Parathyroid adenoma (tissue), 2 donors: Measurements from ENCODE around the gene IL10RB.

Experiments used
- H2AFZ ChIP-seq: fragments of 300-600 bp; sonication (generic); one replicate; pipeline ENCODE4 v1.7.0; 2017; ENCODE audit warnings: antibody characterized with exemption, mild to moderate bottlenecking
- H3K27ac ChIP-seq: fragments of 300-600 bp; sonication (generic); one replicate; pipeline ENCODE4 v1.7.0; 2017
- H3K27me3 ChIP-seq: fragments of 300-600 bp; sonication (generic); one replicate; pipeline ENCODE4 v1.7.0; 2017; ENCODE audit warnings: low read length; ENCODE audit not compliant: control insufficient read depth, insufficient read depth
- H3K36me3 ChIP-seq: fragments of 300-600 bp; sonication (generic); one replicate; pipeline ENCODE4 v1.7.0; 2017; ENCODE audit warnings: low read length; ENCODE audit not compliant: control insufficient read depth, insufficient read depth
- H3K4me1 ChIP-seq: fragments of 300-600 bp; sonication (generic); one replicate; pipeline ENCODE4 v1.7.0; 2017; ENCODE audit warnings: control low read depth
- H3K4me2 ChIP-seq: fragments of 300-600 bp; sonication (generic); one replicate; pipeline ENCODE4 v1.7.0; 2017; ENCODE audit warnings: low read length
- H3K4me3 ChIP-seq: fragments of 300-600 bp; sonication (generic); one replicate; pipeline ENCODE4 v1.7.0; 2017; ENCODE audit warnings: low read depth, low read length
- H3K79me2 ChIP-seq: fragments of 300-600 bp; sonication (generic); one replicate; pipeline ENCODE4 v1.7.0; 2017; ENCODE audit warnings: control low read depth
- H3K9ac ChIP-seq: fragments of 300-600 bp; sonication (generic); one replicate; pipeline ENCODE4 v1.7.0; 2017; ENCODE audit warnings: mild to moderate bottlenecking
- H3K9me3 ChIP-seq: fragments of 300-600 bp; sonication (generic); one replicate; pipeline ENCODE4 v1.7.0; 2017; ENCODE audit warnings: low read length; ENCODE audit not compliant: control insufficient read depth
- TF ChIP-seq, protein P1 (sequence below): fragments of 300-600 bp; sonication (generic); IDR thresholded peaks from one replicate; pipeline ENCODE4 v1.7.0; 2017; ENCODE audit warnings: antibody characterized with exemption, mild to moderate bottlenecking
- donor health status: primary hyperparathyroidism.

Gene IL10RB

GRCh38 chr21:33334191-33334590 is 68.0 kb downstream of the IL10RB start:
- H3K9ac ChIP-seq: no peak overlapping the region
- no peak overlapping the region for H3K27ac ChIP-seq
- no peak overlapping the region for H3K4me2 ChIP-seq
- H3K9me3 ChIP-seq: no peaks in the 10 kb centered on the region
- H3K4me3 ChIP-seq: no peak overlapping the region
- no peaks in the 10 kb centered on the region for H3K36me3 ChIP-seq
- H3K4me1 ChIP-seq: no peaks in the 10 kb centered on the region
- H3K27me3 ChIP-seq: no peaks in the 10 kb centered on the region
- H3K79me2 ChIP-seq: peaks cover 4% of the 10 kb centered on the region
- H2AFZ ChIP-seq: no peak overlapping the region
- TF ChIP-seq, protein P1, sequence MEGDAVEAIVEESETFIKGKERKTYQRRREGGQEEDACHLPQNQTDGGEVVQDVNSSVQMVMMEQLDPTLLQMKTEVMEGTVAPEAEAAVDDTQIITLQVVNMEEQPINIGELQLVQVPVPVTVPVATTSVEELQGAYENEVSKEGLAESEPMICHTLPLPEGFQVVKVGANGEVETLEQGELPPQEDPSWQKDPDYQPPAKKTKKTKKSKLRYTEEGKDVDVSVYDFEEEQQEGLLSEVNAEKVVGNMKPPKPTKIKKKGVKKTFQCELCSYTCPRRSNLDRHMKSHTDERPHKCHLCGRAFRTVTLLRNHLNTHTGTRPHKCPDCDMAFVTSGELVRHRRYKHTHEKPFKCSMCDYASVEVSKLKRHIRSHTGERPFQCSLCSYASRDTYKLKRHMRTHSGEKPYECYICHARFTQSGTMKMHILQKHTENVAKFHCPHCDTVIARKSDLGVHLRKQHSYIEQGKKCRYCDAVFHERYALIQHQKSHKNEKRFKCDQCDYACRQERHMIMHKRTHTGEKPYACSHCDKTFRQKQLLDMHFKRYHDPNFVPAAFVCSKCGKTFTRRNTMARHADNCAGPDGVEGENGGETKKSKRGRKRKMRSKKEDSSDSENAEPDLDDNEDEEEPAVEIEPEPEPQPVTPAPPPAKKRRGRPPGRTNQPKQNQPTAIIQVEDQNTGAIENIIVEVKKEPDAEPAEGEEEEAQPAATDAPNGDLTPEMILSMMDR: no peak

- H3K4me3 ChIP-seq: no peak overlapping the region
- no peaks in the 10 kb centered on the region for H3K9me3 ChIP-seq
- H3K4me1 ChIP-seq: no peaks in the 10 kb centered on the region
- no peaks in the 10 kb centered on the region for H3K27me3 ChIP-seq
- no peaks in the 10 kb centered on the region for H3K36me3 ChIP-seq
- no peak overlapping the region for H3K27ac ChIP-seq
- no peak overlapping the region for H3K9ac ChIP-seq
- TF ChIP-seq, protein P1: no peak
- peaks cover 4% of the 10 kb centered on the region for H3K79me2 ChIP-seq
- no peak overlapping the region for H2AFZ ChIP-seq
- H3K4me2 ChIP-seq: no peak overlapping the region
Measured at GRCh38 chr21:33334824-33335223, 68.7 kb downstream of the IL10RB start.

DNA sequence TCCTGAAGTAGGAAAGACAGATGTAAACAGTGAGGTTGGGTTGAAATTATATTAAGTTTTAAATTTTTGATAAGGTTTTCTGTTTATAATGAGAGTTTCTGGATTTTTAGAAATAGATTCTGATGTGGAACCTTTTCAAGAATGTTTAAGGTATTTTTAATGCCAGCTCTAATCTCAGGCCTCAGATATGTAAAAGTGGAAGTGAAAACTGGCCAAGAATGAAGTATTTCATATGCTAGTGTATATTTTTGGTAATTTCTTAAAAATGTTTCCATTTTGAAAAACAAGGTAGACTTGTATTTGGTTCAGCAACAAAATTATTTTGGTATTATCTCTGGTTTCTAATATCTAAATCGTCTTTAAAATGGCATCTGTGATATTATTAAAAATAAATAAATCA is 73.0 kb downstream of the IL10RB start:
- no peak overlapping the region for H3K4me3 ChIP-seq
- TF ChIP-seq, protein P1: no peak
- no peak overlapping the region for H2AFZ ChIP-seq
- H3K27ac ChIP-seq: no peak overlapping the region
- H3K27me3 ChIP-seq: no peaks in the 10 kb centered on the region
- H3K9me3 ChIP-seq: no peaks in the 10 kb centered on the region
- H3K4me2 ChIP-seq: no peak overlapping the region
- H3K36me3 ChIP-seq: no peaks in the 10 kb centered on the region
- H3K4me1 ChIP-seq: no peaks in the 10 kb centered on the region
- H3K9ac ChIP-seq: no peak overlapping the region
- no peaks in the 10 kb centered on the region for H3K79me2 ChIP-seq

GRCh38 chr21:33339918-33340317 is 73.8 kb downstream of the IL10RB start:
- Histone ChIP-seq H3K4me3 (no peak overlapping the region), H3K4me2 (no peak overlapping the region), H3K36me3 (no peaks in the 10 kb centered on the region), H3K27me3 (no peaks in the 10 kb centered on the region), H2AFZ (no peak overlapping the region), H3K27ac (peak overlapping the region; percentile 26), H3K9me3 (no peaks in the 10 kb centered on the region), H3K79me2 (no peaks in the 10 kb centered on the region), H3K9ac (no peak overlapping the region), H3K4me1 (no peaks in the 10 kb centered on the region)
- TF ChIP-seq, protein P1: no peak

DNA sequence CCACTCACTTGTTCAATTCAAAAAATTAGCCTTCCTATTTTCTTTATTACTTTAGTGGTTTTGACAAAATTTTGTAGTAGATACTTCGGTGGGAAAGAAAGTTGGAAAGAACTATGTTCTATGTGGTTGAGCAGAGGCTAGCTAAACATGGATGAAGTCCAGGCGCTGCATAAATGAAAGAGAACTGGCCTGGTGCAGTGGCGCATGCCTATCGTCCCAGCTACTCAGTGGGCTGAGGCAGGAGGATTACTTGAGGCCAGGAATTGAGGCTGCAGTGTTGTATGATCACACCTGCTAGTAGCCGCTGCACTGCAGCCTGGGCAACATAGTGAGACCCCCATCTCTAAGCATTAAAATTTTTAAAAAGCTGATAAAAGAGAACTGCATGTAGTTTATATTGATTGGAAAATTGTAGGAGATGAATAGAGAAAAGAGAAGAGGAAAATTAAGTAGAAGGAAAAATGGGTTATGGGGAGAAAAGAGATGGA is 79.6 kb downstream of the IL10RB start:
- Histone ChIP-seq H3K4me2 (no peak overlapping the region), H3K9ac (no peak overlapping the region), H3K79me2 (no peaks in the 10 kb centered on the region), H3K36me3 (no peaks in the 10 kb centered on the region), H2AFZ (no peak overlapping the region), H3K27me3 (no peaks in the 10 kb centered on the region), H3K4me1 (no peaks in the 10 kb centered on the region), H3K27ac (no peak overlapping the region), H3K4me3 (no peak overlapping the region), H3K9me3 (no peaks in the 10 kb centered on the region)
- TF ChIP-seq, protein P1: no peak
